Effector memory CD4-positive, alpha-beta T cell (primary cell): ENCODE results near the gene HSPB6.

ENCODE experiments used
- DNase-seq, 3 donors: peaks; one replicate each; pipeline ENCODE4 v3.0.0-alpha.2; 2020
- H3K27ac ChIP-seq: 2 replicates; pipeline ENCODE4 v1.7.0; 2013; ENCODE audit warnings: mild to moderate bottlenecking, low read length, moderate library complexity; ENCODE audit not compliant: insufficient read depth, poor library complexity, severe bottlenecking
- H3K27me3 ChIP-seq: replicated peaks from 2 replicates; pipeline ENCODE4 v1.7.0; 2013; ENCODE audit warnings: mild to moderate bottlenecking, low read length; ENCODE audit not compliant: insufficient read depth, control insufficient read depth, poor library complexity, severe bottlenecking
- H3K36me3 ChIP-seq: 2 replicates; pipeline ENCODE4 v1.7.0; 2013; ENCODE audit warnings: mild to moderate bottlenecking, low read length, moderate library complexity; ENCODE audit not compliant: control insufficient read depth, insufficient read depth
- H3K4me1 ChIP-seq: 2 replicates; pipeline ENCODE4 v1.7.0; 2013; ENCODE audit warnings: low read length, mild to moderate bottlenecking; ENCODE audit not compliant: control insufficient read depth, insufficient read depth, poor library complexity, severe bottlenecking
- H3K4me3 ChIP-seq: 2 replicates; pipeline ENCODE4 v1.7.0; 2013; ENCODE audit warnings: low read length, low read depth, mild to moderate bottlenecking; ENCODE audit not compliant: insufficient read depth, poor library complexity, severe bottlenecking
- H3K9me3 ChIP-seq: 2 replicates; pipeline ENCODE4 v1.7.0; 2013; ENCODE audit warnings: mild to moderate bottlenecking, low read length, moderate library complexity; ENCODE audit not compliant: control insufficient read depth

The HSPB6 gene

GRCh38 chr19:35792312-35792711 lies 35.5 kb upstream of the HSPB6 start:
- Histone ChIP-seq H3K27me3 (peaks cover 6% of the 10 kb centered on the region), H3K27ac (no peak overlapping the region), H3K4me3 (no peak overlapping the region), H3K4me1 (no peaks in the 10 kb centered on the region), H3K9me3 (no peaks in the 10 kb centered on the region), H3K36me3 (no peaks in the 10 kb centered on the region)
- DNase-seq: no peak

GRCh38 chr19:35791814-35792279 lies 35.0 kb upstream of the HSPB6 start:
- Histone ChIP-seq H3K4me3 (no peak overlapping the region), H3K9me3 (no peaks in the 10 kb centered on the region), H3K27ac (no peak overlapping the region), H3K4me1 (no peaks in the 10 kb centered on the region), H3K36me3 (no peaks in the 10 kb centered on the region), H3K27me3 (peaks cover 2% of the 10 kb centered on the region)
- DNase-seq: no peak

- no peak for DNase-seq
- Histone ChIP-seq H3K9me3 (no peaks in the 10 kb centered on the region), H3K4me3 (no peak overlapping the region), H3K27ac (no peak overlapping the region), H3K27me3 (no peaks in the 10 kb centered on the region), H3K4me1 (no peaks in the 10 kb centered on the region), H3K36me3 (no peaks in the 10 kb centered on the region)
Measured at GRCh38 chr19:35790981-35791813, 34.4 kb upstream of the HSPB6 start.

GRCh38 chr19:35789978-35790944 lies 33.4 kb upstream of the HSPB6 start:
- no peaks in the 10 kb centered on the region for H3K4me1 ChIP-seq
- H3K4me3 ChIP-seq: no peak overlapping the region
- H3K27me3 ChIP-seq: no peaks in the 10 kb centered on the region
- no peak overlapping the region for H3K27ac ChIP-seq
- H3K9me3 ChIP-seq: no peaks in the 10 kb centered on the region
- no peaks in the 10 kb centered on the region for H3K36me3 ChIP-seq
- no peak for DNase-seq

- Histone ChIP-seq H3K4me1 (no peaks in the 10 kb centered on the region), H3K4me3 (no peak overlapping the region), H3K9me3 (no peaks in the 10 kb centered on the region), H3K27me3 (no peaks in the 10 kb centered on the region), H3K36me3 (no peaks in the 10 kb centered on the region), H3K27ac (no peak overlapping the region)
- DNase-seq: no peak
Measured at GRCh38 chr19:35789195-35789977, 32.6 kb upstream of the HSPB6 start.

GRCh38 chr19:35788205-35788960 lies 31.6 kb upstream of the HSPB6 start:
- Histone ChIP-seq H3K4me1 (no peaks in the 10 kb centered on the region), H3K27ac (no peak overlapping the region), H3K9me3 (no peaks in the 10 kb centered on the region), H3K27me3 (no peaks in the 10 kb centered on the region), H3K36me3 (no peaks in the 10 kb centered on the region), H3K4me3 (no peak overlapping the region)
- DNase-seq: no peak

GRCh38 chr19:35787227-35787799 lies 30.5 kb upstream of the HSPB6 start:
- no peak for DNase-seq
- Histone ChIP-seq H3K4me1 (no peaks in the 10 kb centered on the region), H3K36me3 (peaks cover 5% of the 10 kb centered on the region), H3K4me3 (no peak overlapping the region), H3K27ac (no peak overlapping the region), H3K9me3 (no peaks in the 10 kb centered on the region), H3K27me3 (no peaks in the 10 kb centered on the region)

- H3K4me3 ChIP-seq: no peak overlapping the region
- no peaks in the 10 kb centered on the region for H3K9me3 ChIP-seq
- no peak for DNase-seq
- no peaks in the 10 kb centered on the region for H3K27me3 ChIP-seq
- no peak overlapping the region for H3K27ac ChIP-seq
- H3K4me1 ChIP-seq: no peaks in the 10 kb centered on the region
- peaks cover 5% of the 10 kb centered on the region for H3K36me3 ChIP-seq
Measured at GRCh38 chr19:35786299-35787160, 29.7 kb upstream of the HSPB6 start.
